Fibroblast of lung (primary cell): Measurements from ENCODE around the gene PRG3. TPM values are rescaled to one million over a fixed set of nuclear protein-coding genes. Genes with fewer than 3 reads are reported as not detected.

Source experiments
- DNase-seq, 2 donors: peaks; one replicate each; pipeline versions ENCODE4 v3.0.0 to v3.0.0-alpha.2; 2010; ENCODE audit warnings: low read depth in 2 of 2
- H2AFZ ChIP-seq: 2 replicates; pipeline ENCODE4 v1.5.1; 2012; ENCODE audit warnings: low read length, control low read depth, inconsistent platforms
- H3K27ac ChIP-seq: 2 replicates; pipeline ENCODE4 v1.5.1; 2011; ENCODE audit warnings: low read length, control low read depth; ENCODE audit not compliant: insufficient read depth
- H3K27me3 ChIP-seq: 2 replicates; pipeline ENCODE4 v1.5.1; 2011; ENCODE audit warnings: mild to moderate bottlenecking, low read length; ENCODE audit not compliant: control insufficient read depth, insufficient read depth
- H3K36me3 ChIP-seq: 2 replicates; pipeline ENCODE4 v1.5.1; 2011; ENCODE audit warnings: low read length; ENCODE audit not compliant: control insufficient read depth, insufficient read depth
- H3K4me1 ChIP-seq: 2 replicates; pipeline ENCODE4 v1.5.1; 2011; ENCODE audit warnings: low read length; ENCODE audit not compliant: control insufficient read depth, insufficient read depth; ENCODE audit errors: extremely low read depth
- H3K4me2 ChIP-seq: 2 replicates; pipeline ENCODE4 v1.5.1; 2011; ENCODE audit warnings: low read length, control low read depth; ENCODE audit not compliant: insufficient read depth; ENCODE audit errors: extremely low read depth
- H3K4me3 ChIP-seq, 4 experiments: fragments of 200-600 bp in 1 of 4; sonication (generic) in 1 of 4; replicated peaks in 1 of 4; 2 replicates each; pipeline ENCODE4 v1.5.1; 2011 to 2016; ENCODE audit warnings: low read length in 4 of 4, low read depth in 3 of 4, mild to moderate bottlenecking in 3 of 4, control low read depth in 2 of 4, inconsistent platforms in 1 of 4, mixed read lengths in 1 of 4; ENCODE audit not compliant: insufficient read depth in 1 of 4; ENCODE audit errors: control extremely low read depth in 1 of 4
- H3K79me2 ChIP-seq: 2 replicates; pipeline ENCODE4 v1.5.1; 2012; ENCODE audit warnings: mild to moderate bottlenecking, low read length, inconsistent platforms; ENCODE audit not compliant: control insufficient read depth, insufficient read depth
- H3K9ac ChIP-seq: 2 replicates; pipeline ENCODE4 v1.5.1; 2011; ENCODE audit warnings: mild to moderate bottlenecking, low read length, control low read depth; ENCODE audit not compliant: insufficient read depth
- H3K9me3 ChIP-seq: 2 replicates; pipeline ENCODE4 v1.5.1; 2012; ENCODE audit warnings: low read depth, low read length; ENCODE audit not compliant: control insufficient read depth, insufficient read depth
- H4K20me1 ChIP-seq: 2 replicates; pipeline ENCODE4 v1.5.1; 2011; ENCODE audit warnings: low read length; ENCODE audit not compliant: control insufficient read depth, insufficient read depth; ENCODE audit errors: extremely low read depth
- EZH2 ChIP-seq: IDR thresholded peaks from 2 replicates; pipeline ENCODE4 v1.5.1; 2012; ENCODE audit warnings: low read length, control low read depth, mild to moderate bottlenecking; ENCODE audit errors: missing control alignments
- polyA plus RNA-seq, 2 donors: library from polyadenylated mRNA; depleted of rRNA in 1 of 2; stranded (reverse) in 1 of 2; unstranded in 1 of 2; fragments of >200 nt; gene quantifications; 2 replicates each; pipeline ENCODE4 v1.2.1, GENCODE V29; 2011 to 2012; ENCODE audit warnings: missing spikeins in 1 of 2
- total RNA-seq: library from RNA; depleted of rRNA; stranded (reverse); fragments of >200 nt; gene quantifications from 2 replicates; pipeline ENCODE4 v1.2.1, GENCODE V29; 2014
- TF ChIP-seq, protein P1 (sequence below), 2 donors: IDR thresholded peaks in 1 of 2; conservative IDR thresholded peaks in 1 of 2; 1 replicate in 1 of 2; 2 replicates in 1 of 2; pipeline ENCODE4 v1.5.1; 2011 to 2012; ENCODE audit warnings: low read length in 2 of 2, control low read depth in 1 of 2, inconsistent platforms in 1 of 2, low read depth in 1 of 2, mild to moderate bottlenecking in 1 of 2

PRG3 gene
- total and polyA plus RNA-seq, 2 donors (not counting 1 experiment from before 2014, with no cell fraction given): not detected

DNA sequence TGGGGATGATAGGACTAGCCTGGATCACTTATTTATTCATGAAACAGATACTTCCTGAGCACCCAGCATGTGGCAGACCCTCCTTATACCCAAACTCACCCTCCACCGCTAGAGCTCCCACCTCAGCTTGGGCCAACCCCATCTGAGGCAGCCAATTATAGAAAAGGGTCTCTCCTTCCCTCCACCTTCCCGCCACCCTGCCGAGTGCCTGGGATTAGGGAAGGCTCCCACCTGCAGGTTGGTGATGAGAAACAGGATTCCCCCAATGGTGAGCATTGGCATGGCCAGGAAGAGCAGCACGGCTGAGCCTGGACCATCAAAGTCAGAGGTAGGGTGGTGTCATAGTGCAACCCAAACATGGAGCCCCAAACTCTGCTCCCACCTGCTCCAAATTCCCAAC, 40.1 kb upstream of the PRG3 start:
- TF ChIP-seq, protein P1, sequence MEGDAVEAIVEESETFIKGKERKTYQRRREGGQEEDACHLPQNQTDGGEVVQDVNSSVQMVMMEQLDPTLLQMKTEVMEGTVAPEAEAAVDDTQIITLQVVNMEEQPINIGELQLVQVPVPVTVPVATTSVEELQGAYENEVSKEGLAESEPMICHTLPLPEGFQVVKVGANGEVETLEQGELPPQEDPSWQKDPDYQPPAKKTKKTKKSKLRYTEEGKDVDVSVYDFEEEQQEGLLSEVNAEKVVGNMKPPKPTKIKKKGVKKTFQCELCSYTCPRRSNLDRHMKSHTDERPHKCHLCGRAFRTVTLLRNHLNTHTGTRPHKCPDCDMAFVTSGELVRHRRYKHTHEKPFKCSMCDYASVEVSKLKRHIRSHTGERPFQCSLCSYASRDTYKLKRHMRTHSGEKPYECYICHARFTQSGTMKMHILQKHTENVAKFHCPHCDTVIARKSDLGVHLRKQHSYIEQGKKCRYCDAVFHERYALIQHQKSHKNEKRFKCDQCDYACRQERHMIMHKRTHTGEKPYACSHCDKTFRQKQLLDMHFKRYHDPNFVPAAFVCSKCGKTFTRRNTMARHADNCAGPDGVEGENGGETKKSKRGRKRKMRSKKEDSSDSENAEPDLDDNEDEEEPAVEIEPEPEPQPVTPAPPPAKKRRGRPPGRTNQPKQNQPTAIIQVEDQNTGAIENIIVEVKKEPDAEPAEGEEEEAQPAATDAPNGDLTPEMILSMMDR (conservative IDR thresholded peaks at IDR 0.05 in 1 of 2, IDR thresholded peaks at IDR 0.05 in 1 of 2; ENCODE audit: low read depth in 1 of 2, low read length in 2 of 2): no peak
- no peak for TF ChIP-seq EZH2
- H3K4me1 ChIP-seq: peaks cover 21% of the 10 kb centered on the region
- no peaks in the 10 kb centered on the region for H4K20me1 ChIP-seq
- H2AFZ ChIP-seq: no peak overlapping the region
- no peaks in the 10 kb centered on the region for H3K27me3 ChIP-seq
- H3K9ac ChIP-seq: no peak overlapping the region
- H3K79me2 ChIP-seq: peaks cover 7% of the 10 kb centered on the region
- DNase-seq: no peak
- no peak overlapping the region for H3K4me3 ChIP-seq
- no peak overlapping the region for H3K4me2 ChIP-seq
- H3K36me3 ChIP-seq: peaks cover 10% of the 10 kb centered on the region
- H3K27ac ChIP-seq: no peak overlapping the region
- H3K9me3 ChIP-seq: no peaks in the 10 kb centered on the region

DNA sequence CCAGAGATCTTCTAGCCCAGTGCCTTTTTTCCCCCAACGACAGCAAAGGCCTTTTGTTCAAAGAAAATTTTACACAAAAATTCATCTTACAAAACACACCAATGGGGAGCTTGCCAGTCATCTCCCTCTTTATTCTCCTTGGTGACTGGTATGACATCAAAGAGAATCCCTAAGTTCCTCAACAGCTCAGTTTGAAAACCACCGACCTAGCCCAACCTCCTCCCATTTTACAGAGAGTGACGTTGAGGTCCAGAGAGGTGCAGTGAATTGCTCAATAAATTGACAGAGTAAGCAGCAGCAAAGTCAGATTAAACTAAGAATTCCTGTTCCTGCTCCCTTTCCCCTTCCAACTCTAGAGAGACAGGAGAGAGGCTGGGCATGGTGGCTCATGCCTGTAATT, 38.2 kb upstream of the PRG3 start:
- DNase-seq: no peak
- H3K36me3 ChIP-seq: peaks cover 12% of the 10 kb centered on the region
- no peaks in the 10 kb centered on the region for H4K20me1 ChIP-seq
- H3K4me2 ChIP-seq: no peak overlapping the region
- H3K4me1 ChIP-seq: peaks cover 3% of the 10 kb centered on the region
- H3K79me2 ChIP-seq: peaks cover 3% of the 10 kb centered on the region
- H3K4me3 ChIP-seq: no peak overlapping the region
- no peak overlapping the region for H2AFZ ChIP-seq
- no peak overlapping the region for H3K27ac ChIP-seq
- TF ChIP-seq, protein P1 (conservative IDR thresholded peaks at IDR 0.05 in 1 of 2, IDR thresholded peaks at IDR 0.05 in 1 of 2; ENCODE audit: low read depth in 1 of 2, low read length in 2 of 2): no peak
- TF ChIP-seq EZH2: no peak
- H3K27me3 ChIP-seq: no peaks in the 10 kb centered on the region
- H3K9me3 ChIP-seq: no peaks in the 10 kb centered on the region
- no peak overlapping the region for H3K9ac ChIP-seq

DNA sequence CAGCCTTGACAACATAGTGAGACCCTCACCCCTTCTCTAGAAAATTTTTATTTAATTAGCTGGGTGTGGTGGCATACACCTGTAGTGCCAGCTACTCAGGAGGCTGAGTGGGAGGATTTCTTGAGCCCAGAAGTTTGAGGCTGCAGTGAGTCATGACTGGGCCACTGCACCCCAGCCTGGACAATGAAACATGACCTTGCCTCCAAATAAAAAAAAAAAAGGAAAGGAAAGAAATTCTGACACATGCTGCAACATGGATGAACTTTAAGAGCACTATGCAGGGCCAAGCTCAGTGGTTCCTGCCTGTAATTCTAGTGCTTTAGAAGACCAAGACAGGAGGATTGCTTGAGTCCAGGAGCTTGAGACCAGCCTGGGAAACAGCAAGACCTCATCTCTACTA, 37.2 kb upstream of the PRG3 start:
- no peak for TF ChIP-seq EZH2
- TF ChIP-seq, protein P1 (conservative IDR thresholded peaks at IDR 0.05 in 1 of 2, IDR thresholded peaks at IDR 0.05 in 1 of 2; ENCODE audit: low read depth in 1 of 2, low read length in 2 of 2): no peak
- Histone ChIP-seq H2AFZ (no peak overlapping the region), H3K4me2 (no peak overlapping the region), H3K4me3 (no peak overlapping the region), H4K20me1 (no peaks in the 10 kb centered on the region), H3K9ac (no peak overlapping the region), H3K79me2 (no peaks in the 10 kb centered on the region), H3K4me1 (no peaks in the 10 kb centered on the region), H3K9me3 (no peaks in the 10 kb centered on the region), H3K36me3 (peaks cover 10% of the 10 kb centered on the region), H3K27me3 (no peaks in the 10 kb centered on the region), H3K27ac (no peak overlapping the region)
- DNase-seq: no peak
